ENCODE data around the gene GRHL1.

DNA sequence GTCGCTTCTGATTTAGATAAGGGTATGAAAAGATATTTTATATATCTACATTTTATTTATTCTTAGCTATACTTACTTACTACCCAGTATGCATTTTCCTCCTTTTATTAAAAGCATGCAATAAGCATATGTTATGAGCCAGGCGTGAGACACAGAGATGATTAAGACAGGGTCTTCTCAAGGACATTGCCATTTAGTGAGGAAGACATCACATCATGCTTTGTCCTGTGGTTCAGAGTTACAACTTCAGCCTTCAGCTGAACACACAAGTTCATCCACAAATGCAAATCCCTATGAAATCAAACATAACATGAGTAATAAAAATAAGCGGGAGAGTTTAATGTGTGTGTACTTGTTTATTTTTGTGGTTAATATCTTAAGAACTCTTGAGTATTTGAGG is 30.2 kb downstream of the GRHL1 start:
- no peak for TF ChIP-seq POLR2A (IDR thresholded peaks at IDR 0.05)
- TF ChIP-seq, protein P1, sequence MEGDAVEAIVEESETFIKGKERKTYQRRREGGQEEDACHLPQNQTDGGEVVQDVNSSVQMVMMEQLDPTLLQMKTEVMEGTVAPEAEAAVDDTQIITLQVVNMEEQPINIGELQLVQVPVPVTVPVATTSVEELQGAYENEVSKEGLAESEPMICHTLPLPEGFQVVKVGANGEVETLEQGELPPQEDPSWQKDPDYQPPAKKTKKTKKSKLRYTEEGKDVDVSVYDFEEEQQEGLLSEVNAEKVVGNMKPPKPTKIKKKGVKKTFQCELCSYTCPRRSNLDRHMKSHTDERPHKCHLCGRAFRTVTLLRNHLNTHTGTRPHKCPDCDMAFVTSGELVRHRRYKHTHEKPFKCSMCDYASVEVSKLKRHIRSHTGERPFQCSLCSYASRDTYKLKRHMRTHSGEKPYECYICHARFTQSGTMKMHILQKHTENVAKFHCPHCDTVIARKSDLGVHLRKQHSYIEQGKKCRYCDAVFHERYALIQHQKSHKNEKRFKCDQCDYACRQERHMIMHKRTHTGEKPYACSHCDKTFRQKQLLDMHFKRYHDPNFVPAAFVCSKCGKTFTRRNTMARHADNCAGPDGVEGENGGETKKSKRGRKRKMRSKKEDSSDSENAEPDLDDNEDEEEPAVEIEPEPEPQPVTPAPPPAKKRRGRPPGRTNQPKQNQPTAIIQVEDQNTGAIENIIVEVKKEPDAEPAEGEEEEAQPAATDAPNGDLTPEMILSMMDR (IDR thresholded peaks at IDR 0.05 in 8 of 11, conservative IDR thresholded peaks at IDR 0.05 in 3 of 11): no peak
- no peak for TF ChIP-seq POLR2AphosphoS5 (IDR thresholded peaks at IDR 0.05)
